ENCODE data around the gene UBL4A. TPM values are rescaled to one million over a fixed set of nuclear protein-coding genes. Genes with fewer than 3 reads are reported as not detected.
A peak's percentile ranks its signal among the peaks of the same experiment; 100 is the strongest.

The UBL4A gene
- total and polyA plus RNA-seq, 9 of the 15 experiments (the other 6 are each of a cell fraction or from before 2014, with no cell fraction given): 15.2 to 140 (median 100) TPM

- TF ChIP-seq SFPQ (IDR thresholded peaks at IDR 0.05; ENCODE audit: low read depth, low read length) (no peak), SAFB (IDR thresholded peaks at IDR 0.05; ENCODE audit: borderline replicate concordance, low read depth, low read length) (peak; percentile 64; the same call in 1 of the 2 replicates), ZNF224 (CRISPR knock-in tag; IDR thresholded peaks at IDR 0.05) (no peak), FOSL1 (tag; conservative IDR thresholded peaks at IDR 0.05) (no peak)
Observed at GRCh38 chrX:154486396-154487207, at the start of gene UBL4A (continued).

GRCh38 chrX:154535892-154536291 is 49.5 kb upstream of the UBL4A start:
- ChIA-PET CTCF (ENCODE audit: low intra/inter-chr PET ratio) (interaction anchor here (1.1 to 3.7 kb wide), 3 partner anchors 110 to 162 kb away, joined by 5 to 63 read pairs (median 19); partner anchors contain the start of gene FLNA), POLR2A (interaction anchor here (1.8 kb wide), 1 partner anchor 133 kb away, joined by 4 read pairs; no protein-coding TSS in a partner anchor)
- in situ Hi-C loops (cut with MboI): loop anchor here (10.0 to 25.0 kb wide), 3 partner anchors 131 to 374 kb away; partner anchors contain the start of genes DNASE1L1, EMD and FLNA
- intact Hi-C loops (cut with micrococcal nuclease): no loop called here
- Histone ChIP-seq H2AFZ (ENCODE audit: low read depth, low read length) (no peak overlapping the region), H3K79me2 (ENCODE audit: control insufficient read depth, insufficient read depth, low read length) (peaks cover 36% of the 10 kb centered on the region), H3K4me2 (ENCODE audit: insufficient read depth, low read length) (no peak overlapping the region), H4K20me1 (replicated peaks; ENCODE audit: control insufficient read depth, insufficient read depth, low read length) (no peaks in the 10 kb centered on the region), H3K9me3 (replicated peaks; ENCODE audit: control insufficient read depth, insufficient read depth, low read depth, low read length) (no peaks in the 10 kb centered on the region), H3K27me3 (ENCODE audit: control insufficient read depth in 2 of 2, insufficient read depth in 2 of 2, low read length in 2 of 2) (no peaks in the 10 kb centered on the region), H3K9ac (ENCODE audit: insufficient read depth in 1 of 2, low read depth in 2 of 2, low read length in 2 of 2) (no peak overlapping the region), H3K36me3 (ENCODE audit: control insufficient read depth, insufficient read depth, low read length) (peaks cover 73% of the 10 kb centered on the region; the same call in 2 of the 3 replicates), H3K27ac (ENCODE audit: extremely low read depth, low read depth, low read length) (no peak overlapping the region), H3K9me1 (ENCODE audit: control insufficient read depth, insufficient read depth, low read length) (no peaks in the 10 kb centered on the region), H3K4me3 (no peak overlapping the region), H3K4me1 (replicated peaks in 1 of 2; ENCODE audit: control insufficient read depth in 2 of 2, insufficient read depth in 2 of 2, low read length in 2 of 2) (peaks cover 7 to 31% of the 10 kb centered on the region in 2 experiments)
- TF ChIP-seq U2AF2 (optimal IDR thresholded peaks at IDR 0.05; ENCODE audit: low read depth, low read length): no peak
- DNase-seq (ENCODE audit: extremely low read depth in 1 of 4, low spot score in 3 of 4) (no peak), ATAC-seq (no peak), FAIRE-seq (no peak)
- no TSS peak for BruUV-seq (replicated peaks)
- 91% methylated on average over 9 of the region's 9 CpGs for WGBS (ENCODE audit: insufficient coverage, low coverage, missing lambda C conversion rate)
